ENCODE results near the gene MED7.

GRCh38 chr5:157168286-157168685 is 25.6 kb upstream of the MED7 start:
- TF ChIP-seq CTCF (IDR thresholded peaks at IDR 0.05; ENCODE audit: poor library complexity, severe bottlenecking) (no peak), EP300 (conservative IDR thresholded peaks at IDR 0.05; ENCODE audit: poor library complexity, severe bottlenecking) (no peak)
- TF ChIP-seq, protein P1, sequence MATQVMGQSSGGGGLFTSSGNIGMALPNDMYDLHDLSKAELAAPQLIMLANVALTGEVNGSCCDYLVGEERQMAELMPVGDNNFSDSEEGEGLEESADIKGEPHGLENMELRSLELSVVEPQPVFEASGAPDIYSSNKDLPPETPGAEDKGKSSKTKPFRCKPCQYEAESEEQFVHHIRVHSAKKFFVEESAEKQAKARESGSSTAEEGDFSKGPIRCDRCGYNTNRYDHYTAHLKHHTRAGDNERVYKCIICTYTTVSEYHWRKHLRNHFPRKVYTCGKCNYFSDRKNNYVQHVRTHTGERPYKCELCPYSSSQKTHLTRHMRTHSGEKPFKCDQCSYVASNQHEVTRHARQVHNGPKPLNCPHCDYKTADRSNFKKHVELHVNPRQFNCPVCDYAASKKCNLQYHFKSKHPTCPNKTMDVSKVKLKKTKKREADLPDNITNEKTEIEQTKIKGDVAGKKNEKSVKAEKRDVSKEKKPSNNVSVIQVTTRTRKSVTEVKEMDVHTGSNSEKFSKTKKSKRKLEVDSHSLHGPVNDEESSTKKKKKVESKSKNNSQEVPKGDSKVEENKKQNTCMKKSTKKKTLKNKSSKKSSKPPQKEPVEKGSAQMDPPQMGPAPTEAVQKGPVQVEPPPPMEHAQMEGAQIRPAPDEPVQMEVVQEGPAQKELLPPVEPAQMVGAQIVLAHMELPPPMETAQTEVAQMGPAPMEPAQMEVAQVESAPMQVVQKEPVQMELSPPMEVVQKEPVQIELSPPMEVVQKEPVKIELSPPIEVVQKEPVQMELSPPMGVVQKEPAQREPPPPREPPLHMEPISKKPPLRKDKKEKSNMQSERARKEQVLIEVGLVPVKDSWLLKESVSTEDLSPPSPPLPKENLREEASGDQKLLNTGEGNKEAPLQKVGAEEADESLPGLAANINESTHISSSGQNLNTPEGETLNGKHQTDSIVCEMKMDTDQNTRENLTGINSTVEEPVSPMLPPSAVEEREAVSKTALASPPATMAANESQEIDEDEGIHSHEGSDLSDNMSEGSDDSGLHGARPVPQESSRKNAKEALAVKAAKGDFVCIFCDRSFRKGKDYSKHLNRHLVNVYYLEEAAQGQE (IDR thresholded peaks at IDR 0.05; ENCODE audit: borderline replicate concordance): no peak

All from neural cell (in vitro differentiated cells).